H1 (cell line): ENCODE data around the gene ANKFY1. TPM values are rescaled to one million over a fixed set of nuclear protein-coding genes. Genes with fewer than 3 reads are reported as not detected.

Source experiments
- CTCF ChIA-PET: fragments of 300-600 bp; sonication (Branson Sonifier 250); formaldehyde crosslinking; loops from one replicate; lab custom pipeline; 2021; ENCODE audit not compliant: partially characterized antibody; lab: Charles Lee
- POLR2A ChIA-PET: fragments of 300-600 bp; sonication (Branson Sonifier 250); formaldehyde crosslinking; loops from one replicate; lab custom pipeline; 2021; ENCODE audit warnings: inconsistent platforms; ENCODE audit not compliant: partially characterized antibody; lab: Charles Lee
- DNase-seq, 2 experiments: peaks; one replicate each; pipeline versions ENCODE4 v3.0.0 to v3.0.0-alpha.2; 2010 to 2022; ENCODE audit warnings: low spot score in 2 of 2, low read depth in 1 of 2, mixed read lengths in 1 of 2
- FAIRE-seq: peaks from 2 replicates; lab custom pipeline; 2011; peaks lifted over from hg19 to GRCh38; lab: Jason Lieb, UNC
- H2AFZ ChIP-seq: 2 replicates; pipeline ENCODE4 v1.8.1; 2012; ENCODE audit warnings: low read length, inconsistent platforms
- H2AK5ac ChIP-seq: 2 replicates; pipeline ENCODE4 v1.6.1; 2013; ENCODE audit warnings: low read depth, low read length
- H2BK120ac ChIP-seq: replicated peaks from 2 replicates; pipeline ENCODE3; 2013; ENCODE audit warnings: low read depth, low read length, inconsistent platforms
- H2BK12ac ChIP-seq: 2 replicates; pipeline ENCODE4 v1.6.1; 2013; ENCODE audit warnings: low read depth, low read length
- H2BK15ac ChIP-seq: 2 replicates; pipeline ENCODE4 v1.6.1; 2013; ENCODE audit warnings: low read length
- H2BK20ac ChIP-seq: 2 replicates; pipeline ENCODE4 v1.6.1; 2013; ENCODE audit warnings: low read length
- H2BK5ac ChIP-seq: 2 replicates; pipeline ENCODE4 v1.6.1; 2013; ENCODE audit warnings: low read depth, low read length
- H3K14ac ChIP-seq: 2 replicates; pipeline ENCODE4 v1.6.1; 2013; ENCODE audit warnings: inconsistent platforms; ENCODE audit not compliant: insufficient read length
- H3K18ac ChIP-seq: 2 replicates; pipeline ENCODE4 v1.6.1; 2013; ENCODE audit warnings: low read length; ENCODE audit errors: extremely low read depth
- H3K23ac ChIP-seq: 2 replicates; pipeline ENCODE4 v1.6.1; 2013; ENCODE audit warnings: inconsistent platforms; ENCODE audit not compliant: insufficient read length
- H3K23me2 ChIP-seq: 2 replicates; pipeline ENCODE4 v1.6.1; 2013; ENCODE audit warnings: low read depth, low read length
- H3K27ac ChIP-seq: 2 replicates; pipeline ENCODE4 v1.6.1; 2011; ENCODE audit warnings: low read depth, low read length, inconsistent platforms
- H3K27me3 ChIP-seq, 4 experiments: replicated peaks in 1 of 4; 1 replicate in 1 of 4; 2 replicates in 3 of 4; pipeline versions ENCODE4 v1.6.1 to v1.8.1; 2011 to 2013; ENCODE audit warnings: low read length in 3 of 4, mild to moderate bottlenecking in 3 of 4, inconsistent platforms in 2 of 4, mixed read lengths in 2 of 4, moderate library complexity in 1 of 4; ENCODE audit not compliant: control insufficient read depth in 3 of 4, insufficient read depth in 3 of 4; ENCODE audit errors: extremely low read depth in 1 of 4
- H3K36me3 ChIP-seq, 4 experiments: 2 replicates each; pipeline versions ENCODE4 v1.6.1 to v1.8.1; 2011 to 2013; ENCODE audit warnings: mild to moderate bottlenecking in 4 of 4, low read length in 3 of 4, moderate library complexity in 2 of 4, control low read depth in 1 of 4, inconsistent platforms in 1 of 4; ENCODE audit not compliant: insufficient read depth in 4 of 4, control insufficient read depth in 2 of 4
- H3K4ac ChIP-seq: replicated peaks from 2 replicates; pipeline ENCODE3; 2013; ENCODE audit warnings: low read length, low read depth, mixed read lengths, inconsistent platforms; ENCODE audit not compliant: insufficient read length
- H3K4me1 ChIP-seq, 4 experiments: replicated peaks in 1 of 4; 1 replicate in 1 of 4; 2 replicates in 3 of 4; pipeline versions ENCODE4 v1.6.1 to v1.8.1; 2011 to 2013; ENCODE audit warnings: low read length in 3 of 4, inconsistent platforms in 2 of 4, mixed read lengths in 1 of 4; ENCODE audit not compliant: insufficient read depth in 4 of 4, control insufficient read depth in 3 of 4
- H3K4me2 ChIP-seq, 2 experiments: 2 replicates each; pipeline versions ENCODE4 v1.6.1 to v1.8.1; 2011 to 2013; ENCODE audit warnings: low read depth in 2 of 2, low read length in 2 of 2, control low read depth in 1 of 2, inconsistent platforms in 1 of 2, mild to moderate bottlenecking in 1 of 2; ENCODE audit not compliant: insufficient read depth in 1 of 2
- H3K4me3 ChIP-seq, 4 experiments: fragments of 200-600, 300-600 bp in 1 of 4; sonication (generic), shearing (Covaris generic), sonication (Bioruptor Twin) in 1 of 4; 2 replicates each; pipeline versions ENCODE4 v1.5.1 to v1.8.1; 2011 to 2016; ENCODE audit warnings: low read length in 4 of 4, low read depth in 3 of 4, control low read depth in 2 of 4, inconsistent platforms in 2 of 4, mild to moderate bottlenecking in 2 of 4, mixed read lengths in 1 of 4, moderate library complexity in 1 of 4; ENCODE audit not compliant: insufficient read depth in 2 of 4; ENCODE audit errors: extremely low read depth in 1 of 4
- H3K56ac ChIP-seq: replicated peaks from 2 replicates; pipeline ENCODE3; 2013; ENCODE audit warnings: low read depth, mild to moderate bottlenecking, mixed read lengths, low read length, inconsistent platforms; ENCODE audit not compliant: insufficient read length
- H3K79me1 ChIP-seq: 2 replicates; pipeline ENCODE4 v1.6.1; 2013; ENCODE audit warnings: low read depth, low read length, control low read depth
- H3K79me2 ChIP-seq, 2 experiments: 2 replicates each; pipeline versions ENCODE4 v1.6.1 to v1.8.1; 2012 to 2013; ENCODE audit warnings: low read length in 2 of 2, mild to moderate bottlenecking in 2 of 2, inconsistent platforms in 1 of 2; ENCODE audit not compliant: insufficient read depth in 2 of 2, control insufficient read depth in 1 of 2
- H3K9ac ChIP-seq, 4 experiments: replicated peaks in 1 of 4; 1 replicate in 1 of 4; 2 replicates in 3 of 4; pipeline versions ENCODE4 v1.6.1 to v1.8.1; 2011 to 2013; ENCODE audit warnings: low read depth in 3 of 4, low read length in 3 of 4, control low read depth in 2 of 4, mild to moderate bottlenecking in 2 of 4, moderate library complexity in 2 of 4, inconsistent platforms in 1 of 4; ENCODE audit errors: extremely low read depth in 1 of 4
- H3K9me3 ChIP-seq, 2 experiments: 2 replicates each; pipeline versions ENCODE4 v1.6.1 to v1.8.1; 2012 to 2013; ENCODE audit warnings: mild to moderate bottlenecking in 2 of 2, moderate library complexity in 2 of 2, control low read depth in 1 of 2, inconsistent platforms in 1 of 2, low read depth in 1 of 2, low read length in 1 of 2, mixed read lengths in 1 of 2; ENCODE audit not compliant: insufficient read depth in 2 of 2
- H4K20me1 ChIP-seq, 2 experiments: replicated peaks in 1 of 2; 2 replicates each; pipeline versions ENCODE3 to v1.8.1; 2011 to 2013; ENCODE audit warnings: inconsistent platforms in 2 of 2, low read length in 2 of 2, mild to moderate bottlenecking in 1 of 2; ENCODE audit not compliant: insufficient read depth in 2 of 2, control insufficient read depth in 1 of 2
- H4K5ac ChIP-seq: 2 replicates; pipeline ENCODE4 v1.6.1; 2013; ENCODE audit warnings: low read length, low read depth, mixed read lengths, inconsistent platforms; ENCODE audit not compliant: insufficient read length
- H4K8ac ChIP-seq: 2 replicates; pipeline ENCODE4 v1.8.0; 2013; ENCODE audit warnings: mild to moderate bottlenecking, moderate library complexity, low read length, inconsistent platforms; ENCODE audit not compliant: insufficient read depth; ENCODE audit errors: extremely low read depth
- H4K91ac ChIP-seq: replicated peaks from 2 replicates; pipeline ENCODE3; 2013; ENCODE audit warnings: low read length, mixed read lengths, inconsistent platforms; ENCODE audit not compliant: insufficient read length
- BACH1 ChIP-seq: IDR thresholded peaks from 2 replicates; pipeline ENCODE4 v1.6.1; 2012; ENCODE audit warnings: low read length, improper control_type of control experiment
- BRCA1 ChIP-seq: IDR thresholded peaks from 2 replicates; pipeline ENCODE4 v1.6.1; 2012; ENCODE audit warnings: low read depth, low read length, improper control_type of control experiment
- CHD2 ChIP-seq: IDR thresholded peaks from 2 replicates; pipeline ENCODE4 v1.6.1; 2012; ENCODE audit warnings: low read length, improper control_type of control experiment
- EZH2 ChIP-seq: fragments of 200-600 bp; sonication (generic); IDR thresholded peaks from 2 replicates; pipeline ENCODE4 v1.7.1; 2012; ENCODE audit warnings: low read depth, mild to moderate bottlenecking, moderate library complexity, low read length, inconsistent platforms; ENCODE audit not compliant: severe bottlenecking
- FOSL1 ChIP-seq: IDR thresholded peaks from 2 replicates; pipeline ENCODE4 v1.6.1; 2011; ENCODE audit warnings: mild to moderate bottlenecking, low read depth, low read length, moderate library complexity; ENCODE audit not compliant: insufficient read depth
- GTF2F1 ChIP-seq: IDR thresholded peaks from 2 replicates; pipeline ENCODE4 v1.6.1; 2012; ENCODE audit warnings: low read depth, low read length, improper control_type of control experiment, borderline replicate concordance
- JUND ChIP-seq: IDR thresholded peaks from 2 replicates; pipeline ENCODE4 v1.6.1; 2011; ENCODE audit warnings: mild to moderate bottlenecking, improper control_type of control experiment, low read length
- KDM5A ChIP-seq: fragments of 200-600 bp; IDR thresholded peaks from 2 replicates; pipeline ENCODE4 v1.7.1; 2012; ENCODE audit warnings: mild to moderate bottlenecking, low read length, inconsistent platforms, mixed read lengths
- PHF8 ChIP-seq: fragments of 200-600 bp; sonication (generic); conservative IDR thresholded peaks from 2 replicates; pipeline ENCODE4 v1.7.1; 2012; ENCODE audit warnings: low read depth, mild to moderate bottlenecking, inconsistent platforms, low read length, moderate library complexity
- RNF2 ChIP-seq: fragments of 200-900, 300-1000 bp; sonication (generic); IDR thresholded peaks from 2 replicates; pipeline ENCODE4 v1.7.1; 2016; ENCODE audit warnings: borderline replicate concordance, low read depth, mild to moderate bottlenecking, antibody characterized with exemption, low read length; ENCODE audit not compliant: poor library complexity, severe bottlenecking; ENCODE audit errors: missing control alignments
- WGBS, 2 experiments: shearing (Covaris generic) in 1 of 2; methylation state at CpG; one replicate each; pipeline versions ENCODE4 v1.1.6 to v1.1.7; 2013 to 2015; ENCODE audit warnings: low lambda C conversion rate in 2 of 2, mixed read lengths in 2 of 2, inconsistent platforms in 1 of 2, low coverage in 1 of 2, missing lambda C conversion rate in 1 of 2; ENCODE audit not compliant: insufficient replicate concordance in 2 of 2, insufficient coverage in 1 of 2, insufficient read length in 1 of 2; ENCODE audit errors: extremely low coverage in 1 of 2, missing lambda C conversion rate in 1 of 2; 5-methylcytosine and 5-hydroxymethylcytosine counted together
- polyA plus RNA-seq, 7 experiments: library from polyadenylated mRNA; depleted of rRNA in 3 of 7; stranded (reverse) in 5 of 7; unstranded in 2 of 7; fragments of >200 nt in 5 of 7; fragments of 200-250 nt in 2 of 7; gene quantifications; 1 replicate in 5 of 7; 2 replicates in 1 of 7; 4 replicates in 1 of 7; pipeline versions ENCODE4 v1.2.1 to v1.2.3, GENCODE V29; 2011 to 2013; ENCODE audit warnings: missing spikeins in 2 of 7, mixed read lengths in 2 of 7
- total RNA-seq: library from RNA; stranded (reverse); fragmentation: NEBNext Ultra II Directional; extraction: Animal tissue kit (Norgen Biotek cat#: 25700); gene quantifications from 2 replicates; pipeline ENCODE4 v1.2.1, GENCODE V29; 2021

The ANKFY1 gene
- total and polyA plus RNA-seq, 2 of the 8 experiments (the other 6 are each of a cell fraction or from before 2014, with no cell fraction given): 28.3 to 45.3 TPM

DNA sequence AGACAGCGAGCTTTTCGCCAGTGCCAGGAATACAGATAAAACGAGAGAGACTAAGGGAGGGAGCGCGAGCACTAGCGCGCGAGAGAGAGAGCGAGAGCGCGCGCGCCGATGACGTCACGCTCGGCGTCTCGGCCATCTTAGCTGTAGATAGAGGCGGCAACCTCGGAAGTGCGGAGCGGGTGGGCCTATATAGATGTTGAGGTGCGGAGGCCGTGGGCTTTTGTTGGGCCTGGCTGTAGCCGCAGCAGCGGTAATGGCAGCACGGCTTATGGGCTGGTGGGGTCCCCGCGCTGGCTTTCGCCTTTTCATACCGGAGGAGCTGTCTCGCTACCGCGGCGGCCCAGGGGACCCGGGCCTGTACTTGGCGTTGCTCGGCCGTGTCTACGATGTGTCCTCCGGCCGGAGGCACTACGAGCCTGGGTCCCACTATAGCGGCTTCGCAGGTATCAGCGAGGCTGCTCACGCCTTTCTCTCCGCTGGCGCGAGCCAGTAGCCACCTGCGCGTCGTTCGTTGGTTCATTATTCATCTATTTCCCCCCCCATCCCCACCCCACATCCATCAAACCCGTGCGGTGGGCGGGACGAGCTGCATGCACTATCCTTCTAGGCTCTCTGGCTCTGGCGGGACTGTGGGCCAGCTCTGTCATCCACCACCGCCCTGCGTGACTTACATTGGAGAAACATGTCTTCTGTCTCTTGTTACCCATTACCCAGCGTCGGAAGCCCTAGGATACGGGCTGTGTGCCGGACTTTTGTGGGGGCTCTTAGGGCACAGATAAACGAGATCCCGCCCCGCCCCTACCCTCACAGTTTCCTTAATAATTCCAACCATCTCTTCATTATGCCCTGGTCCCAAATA lies 120.0 kb downstream of the ANKFY1 start:
- no peaks in the 10 kb centered on the region; the same call in 1 of the 2 replicates for H3K79me1 ChIP-seq
- peak overlapping the region; percentile 24 for H4K5ac ChIP-seq
- FAIRE-seq: peak; percentile 70
- H2BK120ac ChIP-seq: no peak overlapping the region
- H4K8ac ChIP-seq: peak overlapping the region; percentile 98
- H3K18ac ChIP-seq: peak overlapping the region; percentile 36
- H3K14ac ChIP-seq: no peak overlapping the region
- peaks cover 0 to 4% (median 1%) of the 10 kb centered on the region in 4 experiments; a peak in 2 of 7 replicates for H3K4me1 ChIP-seq
- peak overlapping the region; percentile 70 to 84 for H3K4me2 ChIP-seq
- no peak overlapping the region for H3K4ac ChIP-seq
- peaks cover 0 to 1% of the 10 kb centered on the region in 2 experiments for H4K20me1 ChIP-seq
- no peaks in the 10 kb centered on the region for H3K36me3 ChIP-seq
- H3K23me2 ChIP-seq: peaks cover 6% of the 10 kb centered on the region; the same call in 1 of the 2 replicates
- peak; percentile 75 to 88 for DNase-seq
- peak overlapping the region; percentile 69 to 90 (median 84) for H3K9ac ChIP-seq
- ChIA-PET CTCF (interaction anchor here (0.8 to 1.9 kb wide), 6 partner anchors 10 to 22 kb away, joined by 3 to 9 read pairs (median 4); no protein-coding TSS in a partner anchor), POLR2A (interaction anchor here (0.6 to 7.9 kb wide), 24 partner anchors 9 to 448 kb away, joined by 3 to 117 read pairs (median 4); partner anchors contain the start of genes ANKFY1, NCBP3, P2RX5 and UBE2G1)
- 0 out of 2 replicates have a peak overlapping the region, but pooled peaks have one; percentile 39 for H2BK12ac ChIP-seq
- no peaks in the 10 kb centered on the region for H3K27me3 ChIP-seq
- peak overlapping the region; percentile 94 for H3K56ac ChIP-seq
- H3K4me3 ChIP-seq: peak overlapping the region; percentile 50 to 94 (median 90)
- H2AFZ ChIP-seq: peak overlapping the region; percentile 28; the same call in 1 of the 2 replicates
- no peaks in the 10 kb centered on the region for H3K9me3 ChIP-seq
- H2BK20ac ChIP-seq: no peak overlapping the region
- H2BK15ac ChIP-seq: no peak overlapping the region
- H3K23ac ChIP-seq: no peak overlapping the region
- peak overlapping the region; percentile 92 for H3K27ac ChIP-seq
- peak overlapping the region; percentile 90 for H2BK5ac ChIP-seq
- peaks cover 0 to 27% of the 10 kb centered on the region in 2 experiments; a peak in 2 of 4 replicates for H3K79me2 ChIP-seq
- peak overlapping the region; percentile 34 for H4K91ac ChIP-seq
- no peak overlapping the region for H2AK5ac ChIP-seq
- 3% methylated on average over 44 of the region's 69 CpGs; no CpG with 5 or more reads in 1 of the 2 experiments for WGBS, 2 experiments
- peak; percentile 90 for TF ChIP-seq PHF8
- TF ChIP-seq RNF2: no peak
- TF ChIP-seq KDM5A: peak; percentile 65
- no peak for TF ChIP-seq BACH1
- TF ChIP-seq JUND: peak; percentile 96
- TF ChIP-seq CHD2: peak; percentile 67
- peak; percentile 72; the same call in 1 of the 2 replicates for TF ChIP-seq GTF2F1
- 0 out of 2 replicates have a peak, but pooled peaks have one; percentile 25 for TF ChIP-seq FOSL1
- TF ChIP-seq EZH2: no peak
- peak; percentile 67 for TF ChIP-seq BRCA1
